DND-41 (cell line): ENCODE data around the gene DLST.

Source experiments
- ATAC-seq: fragments of 200-7000 bp; cut with Tn5 transposase; 3 replicates; pipeline ENCODE4 v1.9.1; 2021; ENCODE audit warnings: low read depth; ENCODE audit not compliant: insufficient read depth
- DNase-seq: peaks from one replicate; pipeline ENCODE4 v3.0.0-alpha.2; 2020
- H2AFZ ChIP-seq: 2 replicates; pipeline ENCODE4 v1.6.0; 2012; ENCODE audit warnings: low read depth, low read length
- H3K27ac ChIP-seq: 2 replicates; pipeline ENCODE4 v1.5.1; 2012; ENCODE audit warnings: low read length, inconsistent platforms
- H3K27me3 ChIP-seq: fragments of 200-600 bp; sonication (generic); 2 replicates; pipeline ENCODE4 v1.6.0; 2012; ENCODE audit warnings: low read length, mild to moderate bottlenecking, inconsistent platforms; ENCODE audit not compliant: insufficient read depth, poor library complexity
- H3K36me3 ChIP-seq: 2 replicates; pipeline ENCODE4 v1.5.1; 2012; ENCODE audit warnings: low read length, inconsistent platforms; ENCODE audit not compliant: insufficient read depth
- H3K4me1 ChIP-seq: 2 replicates; pipeline ENCODE4 v1.5.1; 2012; ENCODE audit warnings: mild to moderate bottlenecking, low read length; ENCODE audit not compliant: insufficient read depth
- H3K4me2 ChIP-seq: 2 replicates; pipeline ENCODE4 v1.6.0; 2012; ENCODE audit warnings: mild to moderate bottlenecking, moderate library complexity, low read length, inconsistent platforms; ENCODE audit not compliant: insufficient read depth
- H3K4me3 ChIP-seq, 2 experiments: fragments of 200-600 bp in 1 of 2; shearing (Covaris generic) in 1 of 2; 2 replicates each; pipeline ENCODE4 v1.5.1; 2012 to 2016; ENCODE audit warnings: inconsistent platforms in 2 of 2, low read length in 2 of 2, mild to moderate bottlenecking in 2 of 2, low read depth in 1 of 2, moderate library complexity in 1 of 2
- H3K79me2 ChIP-seq: 2 replicates; pipeline ENCODE4 v1.6.0; 2012; ENCODE audit warnings: low read length, inconsistent platforms; ENCODE audit not compliant: insufficient read depth
- H3K9ac ChIP-seq: 2 replicates; pipeline ENCODE4 v1.6.0; 2012; ENCODE audit warnings: low read depth, mild to moderate bottlenecking, inconsistent platforms, low read length, moderate library complexity
- H3K9me3 ChIP-seq: 2 replicates; pipeline ENCODE4 v1.5.1; 2012; ENCODE audit warnings: low read length, moderate library complexity, mild to moderate bottlenecking, inconsistent platforms; ENCODE audit not compliant: insufficient read depth, severe bottlenecking
- H4K20me1 ChIP-seq: 2 replicates; pipeline ENCODE4 v1.6.0; 2012; ENCODE audit warnings: low read length; ENCODE audit not compliant: insufficient read depth
- EZH2 ChIP-seq: IDR thresholded peaks from 3 replicates; pipeline ENCODE4 v1.6.1; 2012; ENCODE audit warnings: borderline replicate concordance, low read depth, mild to moderate bottlenecking, moderate library complexity, low read length, inconsistent platforms; ENCODE audit not compliant: severe bottlenecking
- TF ChIP-seq, protein P1 (sequence below): IDR thresholded peaks from 2 replicates; pipeline ENCODE4 v1.5.1; 2012; ENCODE audit warnings: borderline replicate concordance, low read length, moderate library complexity, mild to moderate bottlenecking; ENCODE audit not compliant: poor library complexity, severe bottlenecking; ENCODE audit errors: extremely low read depth

Gene DLST

DNA sequence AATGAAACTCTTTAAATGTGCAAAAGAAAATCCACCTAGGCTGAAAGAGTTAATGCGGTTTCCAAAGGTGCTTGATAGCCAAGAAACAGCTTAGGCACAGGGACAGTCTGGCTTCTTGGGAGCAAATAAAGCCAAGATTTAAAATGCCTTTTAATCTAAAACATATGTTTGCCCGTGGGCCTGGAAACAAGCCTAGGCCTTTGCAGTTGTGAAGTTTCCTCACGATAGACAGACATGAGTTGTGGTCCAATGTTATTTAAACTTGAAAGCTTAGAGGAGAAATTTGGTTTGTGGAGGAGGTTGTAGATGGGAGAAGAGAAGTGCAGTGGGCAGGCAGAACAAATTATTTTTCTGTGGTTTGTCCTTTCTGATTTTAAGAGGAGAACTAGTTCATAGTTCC lies 35.5 kb upstream of the DLST start:
- ATAC-seq = no peak
- Histone ChIP-seq H3K4me1 (no peaks in the 10 kb centered on the region), H3K36me3 (peaks cover 1% of the 10 kb centered on the region; the same call in 1 of the 2 replicates), H3K4me2 (no peak overlapping the region), H3K79me2 (no peaks in the 10 kb centered on the region), H3K9me3 (no peaks in the 10 kb centered on the region), H3K27ac (no peak overlapping the region), H4K20me1 (no peaks in the 10 kb centered on the region), H3K27me3 (no peaks in the 10 kb centered on the region), H2AFZ (no peak overlapping the region), H3K9ac (no peak overlapping the region), H3K4me3 (no peak overlapping the region)
- TF ChIP-seq EZH2 = no peak
- TF ChIP-seq, protein P1, sequence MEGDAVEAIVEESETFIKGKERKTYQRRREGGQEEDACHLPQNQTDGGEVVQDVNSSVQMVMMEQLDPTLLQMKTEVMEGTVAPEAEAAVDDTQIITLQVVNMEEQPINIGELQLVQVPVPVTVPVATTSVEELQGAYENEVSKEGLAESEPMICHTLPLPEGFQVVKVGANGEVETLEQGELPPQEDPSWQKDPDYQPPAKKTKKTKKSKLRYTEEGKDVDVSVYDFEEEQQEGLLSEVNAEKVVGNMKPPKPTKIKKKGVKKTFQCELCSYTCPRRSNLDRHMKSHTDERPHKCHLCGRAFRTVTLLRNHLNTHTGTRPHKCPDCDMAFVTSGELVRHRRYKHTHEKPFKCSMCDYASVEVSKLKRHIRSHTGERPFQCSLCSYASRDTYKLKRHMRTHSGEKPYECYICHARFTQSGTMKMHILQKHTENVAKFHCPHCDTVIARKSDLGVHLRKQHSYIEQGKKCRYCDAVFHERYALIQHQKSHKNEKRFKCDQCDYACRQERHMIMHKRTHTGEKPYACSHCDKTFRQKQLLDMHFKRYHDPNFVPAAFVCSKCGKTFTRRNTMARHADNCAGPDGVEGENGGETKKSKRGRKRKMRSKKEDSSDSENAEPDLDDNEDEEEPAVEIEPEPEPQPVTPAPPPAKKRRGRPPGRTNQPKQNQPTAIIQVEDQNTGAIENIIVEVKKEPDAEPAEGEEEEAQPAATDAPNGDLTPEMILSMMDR = no peak
- DNase-seq = no peak

DNA sequence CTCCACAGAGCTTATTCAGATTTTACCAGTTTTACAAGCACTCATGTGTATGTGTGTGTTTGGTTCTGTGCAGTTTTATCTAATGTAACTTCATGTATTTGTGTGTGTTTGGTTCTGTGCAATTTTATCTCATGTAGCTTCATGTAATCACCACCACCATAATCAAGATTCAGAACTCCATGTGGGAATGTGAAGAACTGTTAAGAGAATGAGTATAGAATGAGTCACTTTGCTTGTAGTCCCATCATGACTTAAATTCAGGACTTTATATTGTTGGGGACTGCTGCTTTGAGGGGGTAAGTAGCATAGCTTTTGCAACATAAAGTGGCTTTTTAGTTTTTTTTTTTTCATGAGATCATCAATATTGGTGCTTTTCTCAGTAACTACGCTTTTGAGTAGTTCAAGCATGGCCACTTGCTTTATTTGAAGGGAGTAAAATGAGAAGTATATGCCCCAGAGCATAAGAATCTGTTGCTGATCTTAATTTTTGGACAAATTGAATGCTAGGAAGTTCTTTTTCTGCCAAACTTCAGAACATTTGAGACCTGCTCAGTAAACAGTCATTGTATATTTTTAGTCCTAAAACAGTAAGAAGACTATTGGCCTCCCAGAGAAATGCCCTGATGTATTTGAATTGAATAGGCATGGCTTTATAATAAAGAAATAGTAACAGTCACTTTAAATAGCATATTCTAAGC lies 34.6 kb upstream of the DLST start:
- no peaks in the 10 kb centered on the region for H3K9me3 ChIP-seq
- no peaks in the 10 kb centered on the region for H3K4me1 ChIP-seq
- no peak for DNase-seq
- H4K20me1 ChIP-seq = no peaks in the 10 kb centered on the region
- no peak overlapping the region for H3K9ac ChIP-seq
- H3K27me3 ChIP-seq = no peaks in the 10 kb centered on the region
- H2AFZ ChIP-seq = no peak overlapping the region
- no peak overlapping the region for H3K4me3 ChIP-seq
- no peak overlapping the region for H3K27ac ChIP-seq
- H3K36me3 ChIP-seq = no peaks in the 10 kb centered on the region; the same call in 1 of the 2 replicates
- no peaks in the 10 kb centered on the region for H3K79me2 ChIP-seq
- ATAC-seq = no peak
- TF ChIP-seq EZH2 = no peak
- TF ChIP-seq, protein P1 = no peak
- no peak overlapping the region for H3K4me2 ChIP-seq

GRCh38 chr14:74848768-74849167 lies 32.9 kb upstream of the DLST start:
- ATAC-seq (no peak), DNase-seq (no peak)
- Histone ChIP-seq H3K27ac (no peak overlapping the region), H4K20me1 (no peaks in the 10 kb centered on the region), H2AFZ (no peak overlapping the region), H3K4me2 (no peak overlapping the region), H3K36me3 (no peaks in the 10 kb centered on the region; the same call in 1 of the 2 replicates), H3K9me3 (no peaks in the 10 kb centered on the region), H3K27me3 (no peaks in the 10 kb centered on the region), H3K4me3 (no peak overlapping the region), H3K79me2 (no peaks in the 10 kb centered on the region), H3K9ac (no peak overlapping the region), H3K4me1 (no peaks in the 10 kb centered on the region)
- TF ChIP-seq, protein P1 = no peak
- TF ChIP-seq EZH2 = no peak
